HG03521 (cell line): Measurements from ENCODE around the gene EBP.

Source experiments
- ATAC-seq: cut with Tn5 transposase; IDR thresholded peaks from one replicate; pipeline ENCODE4 v1.9.1; 2021; ENCODE audit warnings: mild to moderate bottlenecking, moderate library complexity; ENCODE audit not compliant: unreplicated experiment

The EBP gene

GRCh38 chrX:48574270-48575266 lies 53.0 kb downstream of the EBP start, which contains the start of gene RBM3:
RBM3 (plus strand) TSS chrX:48574484; CDS start chrX:48575181, 697 bp downstream.
- ATAC-seq: peak; percentile 88

GRCh38 chrX:48575642-48576041 lies 54.0 kb downstream of the EBP start:
- ATAC-seq: no peak

GRCh38 chrX:48576108-48576507 lies 54.5 kb downstream of the EBP start:
- ATAC-seq: no peak
